H9 (cell line): Measurements from ENCODE around the gene RAB3IL1. TPM values are rescaled to one million over a fixed set of nuclear protein-coding genes. Genes with fewer than 3 reads are reported as not detected.

Source experiments
- DNase-seq: peaks from one replicate; pipeline ENCODE4 v3.0.0-alpha.2; 2017
- H2AFZ ChIP-seq: one replicate; pipeline ENCODE4 v1.6.1; 2013; ENCODE audit warnings: mild to moderate bottlenecking, low read length, control low read depth, moderate library complexity
- H2AK5ac ChIP-seq: 2 replicates; pipeline ENCODE4 v1.6.1; 2013; ENCODE audit warnings: low read length, control low read depth, mixed read lengths; ENCODE audit not compliant: insufficient read length
- H2BK120ac ChIP-seq: one replicate; pipeline ENCODE4 v1.6.1; 2013; ENCODE audit warnings: low read depth, mild to moderate bottlenecking, low read length, control low read depth, inconsistent platforms; ENCODE audit not compliant: poor library complexity, severe bottlenecking
- H2BK12ac ChIP-seq: 2 replicates; pipeline ENCODE4 v1.6.1; 2013; ENCODE audit warnings: low read length, control low read depth, mixed read lengths, low read depth; ENCODE audit not compliant: insufficient read length
- H2BK15ac ChIP-seq: 2 replicates; pipeline ENCODE4 v1.6.1; 2013; ENCODE audit warnings: low read depth, low read length, control low read depth
- H2BK20ac ChIP-seq: one replicate; pipeline ENCODE4 v1.6.1; 2013; ENCODE audit warnings: low read depth, mild to moderate bottlenecking, low read length, control low read depth, inconsistent platforms; ENCODE audit not compliant: poor library complexity, severe bottlenecking
- H2BK5ac ChIP-seq: 2 replicates; pipeline ENCODE4 v1.6.1; 2013; ENCODE audit warnings: low read length, control low read depth, mixed read lengths; ENCODE audit not compliant: insufficient read length
- H3K14ac ChIP-seq: 2 replicates; pipeline ENCODE4 v1.6.1; 2013; ENCODE audit warnings: low read length, control low read depth; ENCODE audit not compliant: insufficient read depth
- H3K18ac ChIP-seq: 2 replicates; pipeline ENCODE4 v1.6.1; 2013; ENCODE audit warnings: low read depth, mild to moderate bottlenecking, mixed read lengths, low read length, control low read depth; ENCODE audit not compliant: insufficient read length
- H3K23ac ChIP-seq: 2 replicates; pipeline ENCODE4 v1.6.1; 2013; ENCODE audit warnings: low read length, control low read depth, mixed read lengths, low read depth; ENCODE audit not compliant: insufficient read length
- H3K23me2 ChIP-seq: 2 replicates; pipeline ENCODE4 v1.6.1; 2013; ENCODE audit warnings: low read depth, mild to moderate bottlenecking, mixed read lengths, low read length, control low read depth; ENCODE audit not compliant: insufficient read length, poor library complexity, severe bottlenecking
- H3K27ac ChIP-seq: 2 replicates; pipeline ENCODE4 v1.5.1; 2013; ENCODE audit warnings: low read length, control low read depth, mixed read lengths, low read depth; ENCODE audit not compliant: insufficient read length
- H3K27me3 ChIP-seq: 2 replicates; pipeline ENCODE4 v1.6.1; 2013; ENCODE audit warnings: low read length, control low read depth, inconsistent platforms; ENCODE audit not compliant: insufficient read depth
- H3K4ac ChIP-seq: 2 replicates; pipeline ENCODE4 v1.6.1; 2013; ENCODE audit warnings: low read depth, mild to moderate bottlenecking, control low read depth, inconsistent platforms, low read length, moderate library complexity
- H3K4me1 ChIP-seq: 2 replicates; pipeline ENCODE4 v1.6.1; 2013; ENCODE audit warnings: low read length, control low read depth, inconsistent platforms; ENCODE audit not compliant: insufficient read depth
- H3K4me2 ChIP-seq: 2 replicates; pipeline ENCODE4 v1.6.1; 2013; ENCODE audit warnings: low read length, control low read depth, mixed read lengths; ENCODE audit not compliant: insufficient read length, insufficient read depth
- H3K56ac ChIP-seq: 2 replicates; pipeline ENCODE4 v1.6.1; 2013; ENCODE audit warnings: low read depth, mild to moderate bottlenecking, mixed read lengths, low read length, control low read depth; ENCODE audit not compliant: insufficient read length
- H3K79me1 ChIP-seq: 2 replicates; pipeline ENCODE4 v1.6.1; 2013; ENCODE audit warnings: low read depth, mild to moderate bottlenecking, moderate library complexity, low read length, control low read depth, inconsistent platforms; ENCODE audit not compliant: insufficient read depth, poor library complexity, severe bottlenecking
- H3K79me2 ChIP-seq: 2 replicates; pipeline ENCODE4 v1.6.1; 2013; ENCODE audit warnings: low read length, control low read depth, inconsistent platforms; ENCODE audit not compliant: insufficient read depth
- H3K9ac ChIP-seq: 2 replicates; pipeline ENCODE4 v1.6.1; 2013; ENCODE audit warnings: low read length, control low read depth, mixed read lengths; ENCODE audit not compliant: insufficient read length; ENCODE audit errors: extremely low read depth
- H3K9me3 ChIP-seq: one replicate; pipeline ENCODE4 v1.6.1; 2013; ENCODE audit warnings: low read depth, low read length, inconsistent platforms; ENCODE audit not compliant: control insufficient read depth
- H3T11ph ChIP-seq: one replicate; pipeline ENCODE4 v1.6.1; 2013; ENCODE audit warnings: mild to moderate bottlenecking, low read length, control low read depth, inconsistent platforms
- H4K20me1 ChIP-seq: one replicate; pipeline ENCODE4 v1.6.1; 2013; ENCODE audit not compliant: control insufficient read depth, insufficient read length, insufficient read depth
- H4K5ac ChIP-seq: 2 replicates; pipeline ENCODE4 v1.6.1; 2013; ENCODE audit warnings: low read depth, mild to moderate bottlenecking, mixed read lengths, low read length, control low read depth; ENCODE audit not compliant: insufficient read length
- H4K8ac ChIP-seq: replicated peaks from 2 replicates; pipeline ENCODE4 v1.6.1; 2013; ENCODE audit warnings: low read length, control low read depth, mixed read lengths, low read depth; ENCODE audit not compliant: insufficient read length
- H4K91ac ChIP-seq: 2 replicates; pipeline ENCODE4 v1.6.1; 2013; ENCODE audit warnings: low read depth, mild to moderate bottlenecking, moderate library complexity, mixed read lengths, low read length, control low read depth; ENCODE audit not compliant: insufficient read length
- H3K27ac Mint-ChIP-seq, 3 experiments: 2 replicates in 2 of 3; 3 replicates in 1 of 3; pipeline ENCODE4 v1.8.0; 2020 to 2021; ENCODE audit warnings: mixed read lengths in 3 of 3, mild to moderate bottlenecking in 1 of 3, moderate library complexity in 1 of 3
- H3K27me3 Mint-ChIP-seq: 2 replicates; pipeline ENCODE4 v1.8.0; 2021; ENCODE audit warnings: low read depth, mild to moderate bottlenecking, moderate library complexity, mixed read lengths
- H3K36me3 Mint-ChIP-seq, 3 experiments: 2 replicates in 2 of 3; 3 replicates in 1 of 3; pipeline ENCODE4 v1.8.0; 2020 to 2021; ENCODE audit warnings: low read depth in 3 of 3, mixed read lengths in 3 of 3; ENCODE audit not compliant: insufficient read depth in 1 of 3
- H3K4me1 Mint-ChIP-seq, 2 experiments: 2 replicates each; pipeline ENCODE4 v1.8.0; 2020; ENCODE audit warnings: mixed read lengths in 2 of 2
- H3K4me3 Mint-ChIP-seq, 2 experiments: 2 replicates in 1 of 2; 3 replicates in 1 of 2; pipeline ENCODE4 v1.8.0; 2020 to 2021; ENCODE audit warnings: mild to moderate bottlenecking in 2 of 2, mixed read lengths in 2 of 2, moderate library complexity in 1 of 2
- H3K9me3 Mint-ChIP-seq, 2 experiments: 2 replicates in 1 of 2; 3 replicates in 1 of 2; pipeline ENCODE4 v1.8.0; 2020; ENCODE audit warnings: mild to moderate bottlenecking in 2 of 2, mixed read lengths in 2 of 2, moderate library complexity in 1 of 2
- WGBS: extraction: QIAGEN DNeasy Blood & Tissue Kit; methylation state at CpG from one replicate; pipeline ENCODE4 v1.1.7; 2013; ENCODE audit warnings: missing lambda C conversion rate, low lambda C conversion rate, mixed read lengths; ENCODE audit not compliant: insufficient read length; ENCODE audit errors: extremely low coverage; 5-methylcytosine and 5-hydroxymethylcytosine counted together
- total RNA-seq: library from RNA; stranded (reverse); gene quantifications from 2 replicates; pipeline ENCODE4 v1.2.1, GENCODE V29; 2021
- TF ChIP-seq, protein P1 (sequence below): fragments of 200-600 bp; sonication (generic); conservative IDR thresholded peaks from 3 replicates; pipeline ENCODE4 v1.8.0; 2021; ENCODE audit warnings: antibody characterized with exemption, mild to moderate bottlenecking

Gene RAB3IL1
- total RNA-seq, 1 experiment from 2014 or later: 2.4 TPM

DNA sequence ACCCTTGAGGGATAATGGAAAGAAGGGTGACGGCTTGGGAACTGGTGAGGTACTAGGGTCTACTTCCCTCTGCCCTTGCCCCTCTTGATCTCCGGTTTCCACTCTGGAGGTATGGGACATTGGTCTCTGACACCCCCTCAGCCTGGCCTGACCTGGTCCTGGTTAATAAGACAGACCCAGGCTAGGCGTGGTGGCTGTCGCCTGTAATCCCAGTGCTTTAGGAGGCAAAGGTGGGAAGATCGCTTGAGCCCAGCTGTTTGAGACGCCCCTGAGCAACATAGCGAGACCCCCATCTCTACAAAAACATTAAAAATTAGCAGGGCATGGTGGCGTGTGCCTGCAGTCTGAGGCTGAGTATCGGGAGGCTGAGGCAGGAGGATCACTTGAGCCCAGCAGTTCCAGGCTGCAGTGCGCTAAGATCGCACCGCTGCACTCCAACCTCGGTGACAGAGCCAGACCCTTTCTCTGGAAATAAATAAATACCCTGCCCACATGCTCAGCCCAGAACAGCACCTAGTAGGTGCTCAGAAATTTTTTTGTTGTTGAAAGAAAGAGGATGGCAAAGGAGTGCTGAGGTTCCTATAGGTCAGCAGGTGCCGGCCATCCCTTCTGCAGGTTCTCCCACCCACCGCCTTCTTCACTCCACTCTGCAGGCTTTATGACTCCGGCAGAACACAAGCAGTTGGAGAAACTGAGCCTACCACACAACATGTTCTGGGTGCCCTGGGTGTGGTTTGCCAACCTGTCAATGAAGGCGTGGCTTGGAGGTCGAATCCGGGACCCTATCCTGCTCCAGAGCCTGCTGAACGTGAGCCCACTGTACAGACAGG is 39.0 kb upstream of the RAB3IL1 start:
- Mint-ChIP-seq H3K4me1 (peaks cover 0 to 10% of the 10 kb centered on the region in 2 experiments; a peak in 1 of 4 replicates), H3K27me3 (peaks cover 31% of the 10 kb centered on the region), H3K27ac (no peak overlapping the region; a peak in 1 of 7 replicates), H3K36me3 (no peaks in the 10 kb centered on the region), H3K9me3 (no peaks in the 10 kb centered on the region), H3K4me3 (peak overlapping the region; percentile 51 to 77)
- no peak overlapping the region for H3K23ac ChIP-seq
- H3K4me2 ChIP-seq: peak overlapping the region; percentile 31
- H2AK5ac ChIP-seq: no peak overlapping the region
- no peak overlapping the region for H3T11ph ChIP-seq
- H3K79me1 ChIP-seq: no peaks in the 10 kb centered on the region
- no peak overlapping the region for H2BK20ac ChIP-seq
- no peak overlapping the region for H3K9ac ChIP-seq
- no CpG with 5 or more reads among the region's 20 CpGs for WGBS
- H3K4me1 ChIP-seq: no peaks in the 10 kb centered on the region
- H2BK12ac ChIP-seq: no peak overlapping the region
- H3K18ac ChIP-seq: no peak overlapping the region
- H4K8ac ChIP-seq: no peak overlapping the region
- H3K14ac ChIP-seq: no peak overlapping the region
- DNase-seq: no peak
- H4K91ac ChIP-seq: no peak overlapping the region
- no peak overlapping the region for H4K5ac ChIP-seq
- H3K79me2 ChIP-seq: no peaks in the 10 kb centered on the region
- H2BK5ac ChIP-seq: no peak overlapping the region
- H3K27ac ChIP-seq: no peak overlapping the region
- H3K9me3 ChIP-seq: no peaks in the 10 kb centered on the region
- no peak overlapping the region for H3K56ac ChIP-seq
- H4K20me1 ChIP-seq: no peaks in the 10 kb centered on the region
- H2BK120ac ChIP-seq: no peak overlapping the region
- H2AFZ ChIP-seq: no peak overlapping the region
- TF ChIP-seq, protein P1, sequence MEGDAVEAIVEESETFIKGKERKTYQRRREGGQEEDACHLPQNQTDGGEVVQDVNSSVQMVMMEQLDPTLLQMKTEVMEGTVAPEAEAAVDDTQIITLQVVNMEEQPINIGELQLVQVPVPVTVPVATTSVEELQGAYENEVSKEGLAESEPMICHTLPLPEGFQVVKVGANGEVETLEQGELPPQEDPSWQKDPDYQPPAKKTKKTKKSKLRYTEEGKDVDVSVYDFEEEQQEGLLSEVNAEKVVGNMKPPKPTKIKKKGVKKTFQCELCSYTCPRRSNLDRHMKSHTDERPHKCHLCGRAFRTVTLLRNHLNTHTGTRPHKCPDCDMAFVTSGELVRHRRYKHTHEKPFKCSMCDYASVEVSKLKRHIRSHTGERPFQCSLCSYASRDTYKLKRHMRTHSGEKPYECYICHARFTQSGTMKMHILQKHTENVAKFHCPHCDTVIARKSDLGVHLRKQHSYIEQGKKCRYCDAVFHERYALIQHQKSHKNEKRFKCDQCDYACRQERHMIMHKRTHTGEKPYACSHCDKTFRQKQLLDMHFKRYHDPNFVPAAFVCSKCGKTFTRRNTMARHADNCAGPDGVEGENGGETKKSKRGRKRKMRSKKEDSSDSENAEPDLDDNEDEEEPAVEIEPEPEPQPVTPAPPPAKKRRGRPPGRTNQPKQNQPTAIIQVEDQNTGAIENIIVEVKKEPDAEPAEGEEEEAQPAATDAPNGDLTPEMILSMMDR: no peak
- H3K23me2 ChIP-seq: peaks cover 8% of the 10 kb centered on the region
- H2BK15ac ChIP-seq: no peak overlapping the region
- no peaks in the 10 kb centered on the region for H3K27me3 ChIP-seq
- H3K4ac ChIP-seq: no peak overlapping the region
